ENCODE data around the gene EOMES. TPM values are rescaled to one million over a fixed set of nuclear protein-coding genes. Genes with fewer than 3 reads are reported as not detected.
A peak's percentile ranks its signal among the peaks of the same experiment; 100 is the strongest.

Gene EOMES
- total and polyA plus RNA-seq, 2 of the 4 experiments (the other 2 are of a cell fraction): not detected

GRCh38 chr3:27723001-27723445 is 900 bp upstream of the EOMES start:
- Histone ChIP-seq H2BK5ac (ENCODE audit: low read depth, low read length, poor library complexity, severe bottlenecking) (no peak overlapping the region), H2AK5ac (ENCODE audit: low read depth, low read length) (no peak overlapping the region), H3K27ac (ENCODE audit: insufficient read depth, low read length) (no peak overlapping the region), H2BK20ac (ENCODE audit: low read depth, low read length) (no peak overlapping the region), H3K9me3 (ENCODE audit: control insufficient read depth, insufficient read depth, low read length) (no peaks in the 10 kb centered on the region; the same call in 1 of the 2 replicates), H4K91ac (ENCODE audit: insufficient read depth, low read depth, low read length) (no peak overlapping the region), H2AK9ac (replicated peaks; ENCODE audit: low read depth, low read length, poor library complexity) (no peak overlapping the region), H3K4me3 (ENCODE audit: insufficient read depth, low read depth, low read length) (no peak overlapping the region), H3K18ac (ENCODE audit: low read depth, low read length) (no peak overlapping the region), H3K56ac (ENCODE audit: extremely low read depth, insufficient read depth, low read length) (no peak overlapping the region), H3K79me1 (ENCODE audit: low read depth in 1 of 2, low read length in 2 of 2) (no peaks in the 10 kb centered on the region), H3K4me1 (ENCODE audit: control insufficient read depth, insufficient read depth, low read length) (peaks cover 2% of the 10 kb centered on the region; the same call in 1 of the 2 replicates), H3K4ac (ENCODE audit: low read depth, low read length) (no peak overlapping the region), H3K4me2 (ENCODE audit: low read depth, low read length) (peak overlapping the region; percentile 61), H3K14ac (replicated peaks; ENCODE audit: low read depth, low read length) (no peak overlapping the region), H3K9ac (ENCODE audit: low read depth, low read length) (no peak overlapping the region), H3K23ac (ENCODE audit: low read depth, low read length) (no peak overlapping the region), H2BK15ac (ENCODE audit: low read depth, low read length) (no peak overlapping the region), H4K8ac (ENCODE audit: low read depth in 2 of 2, low read length in 2 of 2) (no peak overlapping the region), H3K9me1 (ENCODE audit: insufficient read depth, low read length) (no peaks in the 10 kb centered on the region; the same call in 1 of the 2 replicates), H3K36me3 (ENCODE audit: control insufficient read depth, insufficient read depth, low read length) (no peaks in the 10 kb centered on the region), H3K27me3 (ENCODE audit: control insufficient read depth, insufficient read depth, low read length) (peaks cover 84% of the 10 kb centered on the region), H4K20me1 (ENCODE audit: insufficient read depth, low read length) (no peaks in the 10 kb centered on the region), H2BK120ac (ENCODE audit: low read depth, low read length) (no peak overlapping the region), H4K5ac (ENCODE audit: low read depth, low read length) (no peak overlapping the region), H2AFZ (replicated peaks; ENCODE audit: low read length, poor library complexity) (no peak overlapping the region)
- ChIA-PET POLR2A (ENCODE audit: unreplicated experiment) (no interaction called here), CTCF (interaction anchor here (0.6 to 2.6 kb wide), 5 partner anchors 10 to 790 kb away, joined by 3 to 11 read pairs (median 4); no protein-coding TSS in a partner anchor)
- in situ Hi-C loops (cut with MboI; ENCODE audit: low sequenced_read_pairs) (no loop called here), dilution Hi-C loops (cut with HindIII; ENCODE audit: low sequenced_read_pairs, unreplicated experiment) (no loop called here), intact Hi-C loops (cut with micrococcal nuclease) (no loop called here)
- DNase-seq (no peak), ATAC-seq (ENCODE audit: low read depth) (no peak)
- BruUV-seq (replicated peaks): no TSS peak
- TF ChIP-seq SMC3 (IDR thresholded peaks at IDR 0.05; ENCODE audit: low read depth, low read length) (no peak), CHD1 (IDR thresholded peaks at IDR 0.05; ENCODE audit: low read depth, low read length) (no peak), USF2 (IDR thresholded peaks at IDR 0.05; ENCODE audit: low read depth, low read length) (no peak), MXI1 (IDR thresholded peaks at IDR 0.05; ENCODE audit: borderline replicate concordance, low read depth, low read length) (no peak), MAZ (IDR thresholded peaks at IDR 0.05; ENCODE audit: borderline replicate concordance, low read depth, low read length) (no peak), NFE2L2 (IDR thresholded peaks at IDR 0.05; ENCODE audit: low read depth, low read length) (no peak), POLR2A (IDR thresholded peaks at IDR 0.05; ENCODE audit: low read depth, low read length) (no peak), BHLHE40 (IDR thresholded peaks at IDR 0.05; ENCODE audit: low read depth, low read length) (no peak), RAD21 (IDR thresholded peaks at IDR 0.05; ENCODE audit: low read length) (no peak), RFX5 (IDR thresholded peaks at IDR 0.05; ENCODE audit: low read depth, low read length) (no peak), FOS (IDR thresholded peaks at IDR 0.05; ENCODE audit: low read depth, low read length) (no peak)
- TF ChIP-seq, protein P1, sequence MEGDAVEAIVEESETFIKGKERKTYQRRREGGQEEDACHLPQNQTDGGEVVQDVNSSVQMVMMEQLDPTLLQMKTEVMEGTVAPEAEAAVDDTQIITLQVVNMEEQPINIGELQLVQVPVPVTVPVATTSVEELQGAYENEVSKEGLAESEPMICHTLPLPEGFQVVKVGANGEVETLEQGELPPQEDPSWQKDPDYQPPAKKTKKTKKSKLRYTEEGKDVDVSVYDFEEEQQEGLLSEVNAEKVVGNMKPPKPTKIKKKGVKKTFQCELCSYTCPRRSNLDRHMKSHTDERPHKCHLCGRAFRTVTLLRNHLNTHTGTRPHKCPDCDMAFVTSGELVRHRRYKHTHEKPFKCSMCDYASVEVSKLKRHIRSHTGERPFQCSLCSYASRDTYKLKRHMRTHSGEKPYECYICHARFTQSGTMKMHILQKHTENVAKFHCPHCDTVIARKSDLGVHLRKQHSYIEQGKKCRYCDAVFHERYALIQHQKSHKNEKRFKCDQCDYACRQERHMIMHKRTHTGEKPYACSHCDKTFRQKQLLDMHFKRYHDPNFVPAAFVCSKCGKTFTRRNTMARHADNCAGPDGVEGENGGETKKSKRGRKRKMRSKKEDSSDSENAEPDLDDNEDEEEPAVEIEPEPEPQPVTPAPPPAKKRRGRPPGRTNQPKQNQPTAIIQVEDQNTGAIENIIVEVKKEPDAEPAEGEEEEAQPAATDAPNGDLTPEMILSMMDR (conservative IDR thresholded peaks at IDR 0.05; ENCODE audit: low read depth, low read length): no peak
- no CpG with 5 or more reads among the region's 13 CpGs for WGBS, 2 experiments (ENCODE audit: extremely low coverage in 2 of 2, insufficient read length in 1 of 2)
